Middle frontal gyrus (tissue), 1 donor: ENCODE data around the gene DNAJB1.

Source experiments
- DNase-seq: peaks from one replicate; pipeline ENCODE4 v3.0.0-alpha.2; 2015; ENCODE audit warnings: low spot score; ENCODE audit errors: extremely low spot score

The DNAJB1 gene

GRCh38 chr19:14496029-14496833 is 22.0 kb downstream of the DNAJB1 start, which contains the start of gene GIPC1:
Gene GIPC1, minus strand, starts transcription at chr19:14496127. Its CDS starts 13,151 bp downstream, at chr19:14482976.
- DNase-seq = peak; percentile 95

- no peak for DNase-seq
These were observed 22.5 kb downstream of the DNAJB1 start for GRCh38 chr19:14495672-14496028.

DNA sequence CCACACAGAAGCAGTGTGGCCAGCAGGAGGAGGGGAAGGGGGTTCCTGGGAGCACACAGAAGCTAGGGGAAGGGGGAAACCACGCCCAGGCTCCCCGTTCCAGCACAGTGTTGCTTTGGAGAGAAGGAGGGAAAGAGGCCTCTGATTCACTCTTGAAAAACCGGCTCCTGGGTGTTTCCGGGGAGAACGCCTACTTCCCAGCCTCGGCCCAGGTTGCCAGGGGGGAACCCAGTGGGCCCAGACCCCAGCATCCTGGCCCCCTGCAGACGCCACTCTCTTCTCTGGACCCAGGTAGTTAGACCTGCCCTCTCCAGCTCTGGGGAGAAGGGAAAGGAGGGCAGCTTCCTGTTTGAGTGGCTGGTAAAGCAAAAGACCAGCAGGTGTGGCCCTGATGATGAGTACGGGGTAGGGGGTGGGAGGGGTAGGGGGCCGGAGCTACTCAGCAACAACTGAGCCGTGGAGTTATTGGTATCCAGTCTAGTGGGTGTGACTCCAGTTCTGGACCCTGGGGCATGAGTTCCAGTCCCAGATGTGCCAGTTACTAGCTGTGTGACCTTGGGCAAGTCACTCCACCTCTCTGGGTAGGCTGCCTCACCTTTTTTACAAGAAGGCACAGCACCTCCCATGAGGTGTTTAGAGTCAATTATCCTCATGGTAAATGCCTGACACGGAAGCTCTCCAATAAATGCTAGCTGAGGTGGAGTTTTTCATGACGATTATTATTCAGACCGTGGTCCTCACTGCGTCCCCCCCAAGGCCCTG is 23.1 kb downstream of the DNAJB1 start:
- no peak for DNase-seq

DNA sequence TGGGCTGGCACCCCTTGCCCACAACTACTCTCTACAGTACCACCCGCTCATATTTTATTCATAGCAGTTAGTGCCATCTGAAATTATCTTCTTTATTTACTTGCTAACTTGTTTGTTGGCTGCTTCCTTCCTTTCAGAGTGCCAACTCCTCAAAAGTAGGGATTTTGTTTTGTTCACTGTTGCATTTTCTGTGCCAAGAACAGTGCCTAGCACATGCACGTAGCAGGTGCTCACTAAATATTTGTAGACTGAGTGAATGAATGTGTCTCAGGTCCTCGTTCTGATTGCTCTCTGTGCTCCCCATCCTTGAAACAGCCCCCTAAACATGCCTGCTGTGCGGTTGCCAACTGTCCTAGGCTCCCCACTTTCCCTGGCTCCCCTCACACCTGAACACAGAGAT is 23.8 kb downstream of the DNAJB1 start:
- DNase-seq = no peak

DNA sequence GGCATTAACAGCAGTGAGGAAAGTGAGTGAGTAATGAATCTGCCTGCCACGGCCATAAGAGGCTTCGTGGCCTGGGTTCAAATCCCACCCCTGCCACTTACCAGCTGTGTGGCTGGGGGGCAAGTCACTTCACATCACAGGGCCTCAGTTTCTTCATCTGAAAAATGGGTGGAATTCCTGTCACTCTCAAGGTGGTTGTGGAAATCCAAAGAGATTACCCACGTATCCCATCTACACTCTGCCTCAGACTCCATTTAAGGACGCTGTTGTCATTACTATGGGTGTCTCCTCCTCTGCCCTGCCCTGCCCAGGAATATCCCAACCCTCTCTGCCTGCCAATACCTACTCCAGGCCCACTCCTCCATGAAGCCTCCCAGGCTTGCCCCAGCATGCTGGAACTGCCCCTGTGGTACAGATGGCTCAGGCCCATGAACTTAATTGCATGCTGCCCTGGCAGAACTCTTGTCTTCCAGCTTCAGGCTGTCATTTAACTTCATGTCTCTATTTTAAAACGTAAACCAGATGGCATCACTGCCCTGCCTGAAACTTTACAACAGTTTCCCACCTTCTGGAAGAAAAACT is 25.4 kb downstream of the DNAJB1 start:
- DNase-seq = no peak

DNA sequence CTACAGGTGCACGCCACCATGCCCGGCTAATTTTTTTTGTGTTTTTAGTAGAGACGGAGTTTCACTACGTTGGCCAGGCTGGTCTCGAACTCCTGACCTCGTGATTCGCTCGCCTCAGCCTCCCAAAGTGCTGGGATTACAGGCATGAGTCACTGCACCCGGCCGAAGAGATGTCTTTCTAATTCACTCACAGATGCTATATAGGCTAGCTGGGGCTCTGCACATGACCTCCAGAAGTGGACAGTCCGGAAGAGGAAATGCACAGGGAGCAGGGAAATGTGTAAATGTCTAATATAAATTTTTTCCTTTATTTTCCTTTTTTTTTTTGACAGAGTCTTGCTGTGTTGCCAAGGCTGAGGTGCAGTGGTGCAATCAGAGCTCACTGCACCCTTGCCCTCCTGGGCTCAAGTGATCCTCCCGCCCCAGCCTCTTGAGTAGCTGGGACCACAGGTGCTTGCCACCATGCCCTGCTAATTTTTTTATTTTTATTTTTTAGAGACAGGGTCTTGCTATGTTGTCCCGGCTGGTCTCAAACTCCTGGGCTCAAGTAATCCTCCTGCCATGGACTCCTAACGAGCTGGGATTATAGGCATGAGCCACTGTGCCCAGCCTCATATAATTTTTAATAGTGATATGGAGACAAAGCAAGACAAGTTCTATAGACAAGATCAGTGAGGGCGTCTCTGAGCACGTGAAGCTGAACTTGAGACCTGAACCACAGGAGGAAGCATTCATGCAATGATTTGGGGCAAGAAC is 30.6 kb downstream of the DNAJB1 start:
- DNase-seq = no peak

GRCh38 chr19:14482172-14482941 is 35.8 kb downstream of the DNAJB1 start:
- DNase-seq = no peak

DNA sequence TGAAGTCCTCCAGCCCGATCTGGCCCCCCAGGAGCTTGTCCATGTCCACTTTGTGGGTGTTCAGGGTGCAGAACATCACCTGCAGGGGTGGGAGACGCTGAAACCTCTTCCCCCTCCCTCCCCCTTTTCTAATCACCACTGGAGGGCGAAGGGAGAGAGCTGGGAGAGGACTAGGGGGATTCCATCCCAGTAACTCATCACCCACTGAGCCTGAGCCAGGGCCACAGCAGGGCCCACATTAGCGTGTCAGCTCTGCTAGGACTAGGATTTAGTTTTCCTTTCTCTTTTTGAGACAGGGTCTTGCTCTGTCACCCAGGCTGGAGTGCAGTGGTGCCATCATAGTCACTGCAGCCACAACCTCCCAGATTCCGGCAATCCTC is 37.5 kb downstream of the DNAJB1 start:
- no peak for DNase-seq

DNA sequence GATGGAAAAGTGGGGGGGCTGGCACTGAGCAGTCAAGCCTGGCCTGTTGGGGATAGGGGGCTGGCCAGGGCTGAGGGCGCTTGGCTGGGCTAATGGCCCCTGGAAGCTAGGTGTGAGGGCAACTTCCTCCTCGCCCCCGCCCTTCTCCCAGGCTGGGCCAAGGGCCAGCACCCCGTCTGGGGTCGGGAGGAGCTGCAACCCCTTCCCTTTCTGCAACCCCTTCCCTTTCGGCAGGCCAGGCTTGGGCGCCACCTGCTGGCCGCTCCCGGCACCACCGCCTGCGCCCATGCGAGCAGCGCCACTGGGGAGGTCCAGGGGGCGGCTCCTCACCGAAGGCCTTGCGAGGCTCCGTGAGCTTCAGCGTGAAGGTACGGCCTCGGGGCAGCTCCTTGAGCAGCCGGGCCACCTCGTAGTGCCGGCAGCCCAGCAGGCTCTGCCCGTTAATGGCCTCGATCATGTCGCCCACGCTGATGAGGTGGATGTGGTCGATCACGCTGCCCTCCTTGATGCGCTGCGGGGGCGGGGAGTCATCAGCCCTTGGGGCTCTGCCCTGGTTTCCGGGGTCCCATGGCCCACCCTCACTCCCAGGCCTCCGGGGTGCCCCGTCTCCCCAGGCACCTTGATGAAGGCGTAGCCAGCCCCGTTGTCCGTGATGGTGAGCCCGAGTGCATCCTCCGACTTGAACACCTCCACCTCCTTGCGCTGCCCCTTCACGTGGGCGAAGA is 38.1 kb downstream of the DNAJB1 start:
- no peak for DNase-seq

DNA sequence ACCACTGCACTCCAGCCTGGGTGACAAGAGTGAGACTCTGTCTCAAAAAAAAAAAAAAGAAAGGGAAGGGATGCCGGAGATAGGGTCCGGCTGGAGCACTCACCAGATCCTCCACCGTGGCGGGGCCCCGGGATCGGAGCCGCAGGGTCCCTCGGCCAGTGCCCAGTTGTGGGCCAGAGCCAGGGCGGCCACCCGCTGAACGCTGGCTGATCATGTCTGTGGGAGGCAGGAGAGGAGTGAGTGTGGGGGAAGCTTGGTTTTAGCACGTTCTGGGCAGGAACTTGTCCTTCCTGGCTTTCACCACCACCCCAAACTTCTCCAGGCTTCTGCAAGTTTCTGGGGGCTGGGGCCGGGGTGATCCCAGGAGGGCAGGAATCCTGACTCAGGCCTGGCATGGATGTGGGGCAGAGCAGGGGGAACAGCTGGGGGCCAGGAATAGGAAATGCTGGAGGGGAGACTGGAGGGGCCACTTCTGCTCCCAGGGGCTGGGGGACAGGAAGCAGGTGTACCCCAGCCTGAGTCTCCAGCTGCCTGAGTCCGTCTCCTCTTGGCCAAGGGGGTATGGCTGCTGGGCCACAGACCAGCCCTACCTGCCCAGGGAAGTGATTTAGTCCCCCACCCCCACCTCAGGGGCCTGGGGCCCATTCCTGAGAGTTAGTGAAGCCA is 38.8 kb downstream of the DNAJB1 start:
- DNase-seq = no peak

DNA sequence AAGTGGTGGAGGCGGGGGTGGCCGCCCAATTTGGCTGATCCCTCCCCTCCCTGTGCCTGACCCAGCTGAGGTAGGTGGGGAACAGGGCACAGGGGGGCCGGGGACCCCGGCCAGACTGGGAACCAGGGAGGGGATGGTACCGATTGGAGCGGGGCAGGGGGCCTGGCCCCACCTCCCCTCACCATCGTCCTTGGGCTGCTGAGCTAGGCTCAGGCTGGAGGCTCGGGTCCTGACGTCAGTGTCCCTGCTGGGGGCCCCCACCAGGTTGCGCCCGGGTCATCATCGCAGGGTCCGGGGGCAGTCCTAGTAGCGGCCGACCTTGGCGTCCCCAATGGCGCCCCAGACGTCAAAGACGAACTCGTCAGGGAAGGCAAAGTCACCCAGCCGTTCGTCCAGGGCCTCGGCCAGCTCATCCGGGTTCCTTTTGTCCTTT is 40.1 kb downstream of the DNAJB1 start:
- no peak for DNase-seq

- no peak for DNase-seq
These were observed 40.6 kb downstream of the DNAJB1 start for GRCh38 chr19:14477418-14478112.

GRCh38 chr19:14476673-14477401 is 41.4 kb downstream of the DNAJB1 start:
- DNase-seq = no peak

- DNase-seq = no peak
These were observed 41.9 kb downstream of the DNAJB1 start for GRCh38 chr19:14476327-14476672.

DNA sequence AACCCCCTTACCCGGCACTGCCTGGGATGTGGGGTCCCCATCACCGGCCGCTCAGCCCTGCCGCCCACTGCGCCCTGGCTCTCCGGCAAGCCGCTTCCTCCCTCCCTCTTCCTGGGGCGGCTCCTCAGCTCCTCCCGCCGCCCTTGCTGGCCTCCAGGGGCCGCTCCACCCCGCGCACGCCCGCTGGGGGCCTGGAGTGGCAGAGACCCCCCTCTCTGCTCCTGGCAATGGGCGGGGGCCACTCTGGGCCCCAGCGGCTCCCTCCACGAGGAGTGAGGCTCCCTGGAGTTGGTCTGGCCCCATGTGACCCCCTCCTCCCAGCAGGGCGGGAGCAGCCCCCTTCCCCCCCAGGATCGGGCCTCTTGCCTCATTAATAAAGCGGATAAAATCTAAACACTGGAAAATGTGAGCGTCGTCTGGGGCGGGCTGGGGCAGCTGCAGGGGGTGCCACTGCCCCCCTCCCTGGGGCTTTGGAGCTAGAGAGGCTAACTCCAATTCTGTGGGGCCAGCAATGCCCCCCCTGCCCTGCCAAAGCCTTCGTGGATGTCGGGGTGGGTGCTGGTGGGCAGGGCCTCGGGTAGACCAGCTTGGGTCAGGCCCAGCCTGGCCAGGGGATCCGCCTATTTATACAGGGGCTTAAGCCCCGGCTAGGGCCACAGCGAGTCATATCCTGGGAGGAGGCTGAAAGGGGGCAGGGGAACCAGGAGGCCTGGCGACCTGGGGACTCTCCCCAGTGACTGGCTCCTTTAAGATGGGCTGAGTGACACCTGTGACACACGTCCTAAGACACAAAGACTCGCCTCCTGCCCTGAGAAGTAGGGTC is 42.7 kb downstream of the DNAJB1 start, which contains the start of gene PTGER1:
TSS of gene PTGER1 (minus strand) at position 104 of the 823 bp plus-strand sequence. CDS start 1,034 bp downstream, outside the sequence.
- DNase-seq = no peak

GRCh38 chr19:14474827-14475226 is 43.4 kb downstream of the DNAJB1 start:
- no peak for DNase-seq

DNA sequence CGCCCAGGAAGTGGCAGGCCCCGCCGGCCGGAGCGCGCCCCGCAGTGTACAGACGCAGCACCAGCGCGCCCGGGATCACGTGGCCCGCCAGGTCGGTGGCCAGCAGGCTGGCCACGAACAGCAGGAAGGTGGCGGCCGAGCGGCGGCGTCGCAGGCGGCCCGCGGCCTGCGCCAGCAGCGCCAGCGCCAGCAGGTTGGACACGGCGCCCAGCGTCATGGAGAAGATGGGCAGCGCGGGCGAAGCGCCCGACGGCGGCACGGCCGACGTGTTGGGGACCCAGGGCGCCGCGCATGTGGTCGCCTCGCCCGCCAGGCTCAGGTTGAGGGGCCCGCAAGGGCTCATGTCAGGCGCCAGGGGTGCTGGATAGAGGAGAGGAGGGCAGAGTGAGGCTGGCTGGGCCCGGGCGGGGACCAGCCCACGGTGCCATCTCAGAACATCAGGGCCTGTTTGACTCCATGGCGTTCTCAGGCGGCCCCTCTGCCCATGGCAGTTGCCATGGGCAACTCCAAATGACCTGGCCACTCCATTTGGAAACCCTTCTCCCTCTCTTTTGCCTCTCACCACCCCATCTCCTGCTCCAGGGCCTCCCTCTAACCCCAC is 44.1 kb downstream of the DNAJB1 start:
- DNase-seq = no peak
